ENCODE results near the gene AHR. TPM values are rescaled to one million over a fixed set of nuclear protein-coding genes. Genes with fewer than 3 reads are reported as not detected.

The AHR gene
- polyA plus RNA-seq, 1 donor (not counting 4 experiments of a cell fraction or from before 2014, with no cell fraction given), result 19.4 TPM

GRCh38 chr7:17326378-17326777, 27.9 kb downstream of the AHR start:
- no peaks in the 10 kb centered on the region for H3K9me1 ChIP-seq (ENCODE audit: control insufficient read depth, extremely low read depth, insufficient read depth, low read length)
- H2AFZ ChIP-seq (ENCODE audit: control insufficient read depth, low read length), result no peak overlapping the region
- no peak overlapping the region for H3K9ac ChIP-seq (ENCODE audit: control insufficient read depth, extremely low read depth, insufficient read depth, low read length)
- H3K9me3 ChIP-seq (ENCODE audit: control insufficient read depth, low read depth, low read length), result no peaks in the 10 kb centered on the region
- H3K4me1 ChIP-seq (ENCODE audit: control insufficient read depth, extremely low read depth, insufficient read depth, low read length), result peaks cover 20% of the 10 kb centered on the region
- H3K4me2 ChIP-seq (ENCODE audit: control insufficient read depth, extremely low read depth, insufficient read depth, low read depth, low read length), result no peak overlapping the region
- no peaks in the 10 kb centered on the region for H3K79me2 ChIP-seq (ENCODE audit: control insufficient read depth, insufficient read depth, low read length)
- TF ChIP-seq EZH2 (IDR thresholded peaks at IDR 0.05; ENCODE audit: low read length), result no peak
- no peak for TF ChIP-seq CTCF (optimal IDR thresholded peaks at IDR 0.05 in 1 of 3, IDR thresholded peaks at IDR 0.05 in 1 of 3, conservative IDR thresholded peaks at IDR 0.05 in 1 of 3; ENCODE audit: extremely low read depth in 1 of 3, insufficient read depth in 2 of 3, low read length in 3 of 3)
- no peaks in the 10 kb centered on the region for H4K20me1 ChIP-seq (ENCODE audit: control insufficient read depth, extremely low read depth, insufficient read depth, low read length)
- no peak for DNase-seq (ENCODE audit: low read depth, low spot score)
- H3K36me3 ChIP-seq (ENCODE audit: control insufficient read depth in 2 of 2, extremely low read depth in 1 of 2, insufficient read depth in 2 of 2, low read length in 2 of 2), result peaks cover 0 to 6% of the 10 kb centered on the region in 2 experiments
- H3K27ac ChIP-seq (ENCODE audit: control insufficient read depth, insufficient read depth, low read length), result no peak overlapping the region
- dilution Hi-C loops (cut with MboI; ENCODE audit: extremely low pct_ligation_motif_present, low sequenced_read_pairs), result no loop called here
- no peaks in the 10 kb centered on the region for H3K27me3 ChIP-seq (ENCODE audit: control insufficient read depth, extremely low read depth, insufficient read depth, low read length)
- H3K4me3 ChIP-seq (ENCODE audit: control insufficient read depth in 2 of 3, extremely low read depth in 1 of 3, insufficient read depth in 2 of 3, low read depth in 1 of 3, low read length in 3 of 3), result no peak overlapping the region
- FAIRE-seq, result no peak

GRCh38 chr7:17328641-17329040, 30.2 kb downstream of the AHR start:
- no peak for DNase-seq (ENCODE audit: low read depth, low spot score)
- peaks cover 2 to 6% of the 10 kb centered on the region in 2 experiments for H3K36me3 ChIP-seq (ENCODE audit: control insufficient read depth in 2 of 2, extremely low read depth in 1 of 2, insufficient read depth in 2 of 2, low read length in 2 of 2)
- no peak overlapping the region for H2AFZ ChIP-seq (ENCODE audit: control insufficient read depth, low read length)
- no peak for TF ChIP-seq CTCF (optimal IDR thresholded peaks at IDR 0.05 in 1 of 3, IDR thresholded peaks at IDR 0.05 in 1 of 3, conservative IDR thresholded peaks at IDR 0.05 in 1 of 3; ENCODE audit: extremely low read depth in 1 of 3, insufficient read depth in 2 of 3, low read length in 3 of 3)
- no peak for TF ChIP-seq EZH2 (IDR thresholded peaks at IDR 0.05; ENCODE audit: low read length)
- no peaks in the 10 kb centered on the region for H3K9me3 ChIP-seq (ENCODE audit: control insufficient read depth, low read depth, low read length)
- FAIRE-seq, result no peak
- H4K20me1 ChIP-seq (ENCODE audit: control insufficient read depth, extremely low read depth, insufficient read depth, low read length), result no peaks in the 10 kb centered on the region
- no peaks in the 10 kb centered on the region for H3K27me3 ChIP-seq (ENCODE audit: control insufficient read depth, extremely low read depth, insufficient read depth, low read length)
- H3K9ac ChIP-seq (ENCODE audit: control insufficient read depth, extremely low read depth, insufficient read depth, low read length), result no peak overlapping the region
- dilution Hi-C loops (cut with MboI; ENCODE audit: extremely low pct_ligation_motif_present, low sequenced_read_pairs), result no loop called here
- no peak overlapping the region for H3K27ac ChIP-seq (ENCODE audit: control insufficient read depth, insufficient read depth, low read length)
- no peaks in the 10 kb centered on the region for H3K79me2 ChIP-seq (ENCODE audit: control insufficient read depth, insufficient read depth, low read length)
- peaks cover 22% of the 10 kb centered on the region for H3K4me1 ChIP-seq (ENCODE audit: control insufficient read depth, extremely low read depth, insufficient read depth, low read length)
- H3K4me2 ChIP-seq (ENCODE audit: control insufficient read depth, extremely low read depth, insufficient read depth, low read depth, low read length), result no peak overlapping the region
- H3K4me3 ChIP-seq (ENCODE audit: control insufficient read depth in 2 of 3, extremely low read depth in 1 of 3, insufficient read depth in 2 of 3, low read depth in 1 of 3, low read length in 3 of 3), result no peak overlapping the region
- H3K9me1 ChIP-seq (ENCODE audit: control insufficient read depth, extremely low read depth, insufficient read depth, low read length), result no peaks in the 10 kb centered on the region
